ENCODE results near the gene FZD10.

GRCh38 chr12:130186651-130187268, 24.5 kb downstream of the FZD10 start:
- no peak for TF ChIP-seq CTCF (conservative IDR thresholded peaks at IDR 0.05; ENCODE audit: low read depth in 2 of 2)
- TF ChIP-seq EZH2phosphoT487 (IDR thresholded peaks at IDR 0.05; ENCODE audit: unreplicated experiment): no peak

Measured in GM23338 (cell line).